HG03565 (cell line): ENCODE results near the gene HTT.
"Not testable (repeated sequence)": the region's sequence is repeated elsewhere in the genome, so short reads cannot be mapped to it uniquely, and the experiment has no call there.

ENCODE experiments used
- ATAC-seq: cut with Tn5 transposase; IDR thresholded peaks from one replicate; pipeline ENCODE4 v1.9.1; 2021; ENCODE audit warnings: mild to moderate bottlenecking, moderate library complexity; ENCODE audit not compliant: unreplicated experiment

HTT gene

GRCh38 chr4:3118312-3118711 lies 43.8 kb downstream of the HTT start:
- ATAC-seq: no peak

GRCh38 chr4:3119464-3119863 lies 45.0 kb downstream of the HTT start:
- ATAC-seq: no peak

- ATAC-seq: no peak
Measured at GRCh38 chr4:3121110-3121509, 46.6 kb downstream of the HTT start.

- no peak for ATAC-seq
Measured at GRCh38 chr4:3121596-3121995, 47.1 kb downstream of the HTT start.

GRCh38 chr4:3122081-3122563 lies 47.6 kb downstream of the HTT start:
- ATAC-seq: no peak

DNA sequence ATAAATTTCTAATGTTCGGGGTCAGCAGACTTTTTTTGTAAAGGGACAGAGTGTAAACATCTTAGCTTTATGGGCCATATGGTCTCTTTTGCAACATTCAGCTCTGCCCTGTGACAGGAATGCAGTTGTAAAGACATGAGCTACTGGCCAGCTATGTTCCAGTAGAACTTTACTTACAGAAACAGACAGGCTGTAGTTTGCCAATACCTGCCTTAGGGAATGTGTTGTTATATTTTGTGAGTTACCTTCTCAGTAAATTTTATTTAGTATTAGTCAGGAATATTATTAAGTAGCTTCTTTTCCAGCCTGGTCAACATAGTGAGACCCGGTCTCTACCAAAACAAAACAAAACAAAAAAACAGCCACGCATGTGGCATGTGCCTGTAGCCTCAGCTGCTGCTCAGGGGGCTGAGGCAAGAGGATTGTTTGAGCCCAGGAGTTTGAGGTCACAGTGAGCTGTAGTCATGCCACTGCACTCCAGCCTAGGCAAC lies 48.7 kb downstream of the HTT start:
- no peak for ATAC-seq

DNA sequence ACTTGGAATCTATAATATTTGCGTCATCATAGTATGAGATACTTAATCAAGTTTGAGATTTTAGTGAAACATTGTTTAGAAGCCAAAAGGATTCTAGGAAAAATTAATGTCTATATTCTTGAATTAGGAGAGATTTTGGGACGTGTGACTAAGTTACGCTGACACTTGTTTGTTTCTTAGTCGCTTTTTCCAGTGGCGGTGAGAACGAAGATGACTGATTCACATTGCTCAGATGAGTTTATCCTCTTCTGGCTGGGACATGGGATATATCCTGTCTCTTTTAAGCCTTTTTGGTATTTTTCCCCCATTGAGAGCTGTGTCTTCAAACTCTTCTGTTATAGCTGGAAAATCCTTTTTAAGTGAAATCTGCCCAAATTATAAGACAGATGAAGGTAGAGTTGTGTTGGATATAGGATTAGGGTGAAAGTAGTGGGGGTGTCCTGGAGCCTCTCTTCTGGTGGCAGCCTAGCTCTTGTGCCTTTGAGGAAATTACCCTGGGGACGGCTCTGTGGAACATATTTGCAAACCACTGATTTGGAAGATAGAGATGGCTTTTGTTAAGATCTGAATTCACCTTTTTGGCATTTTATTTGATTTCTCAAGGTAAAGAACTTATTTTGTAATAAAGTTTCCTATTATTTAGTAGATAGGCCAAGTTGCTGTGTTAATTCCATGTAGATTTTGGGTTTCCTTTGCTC lies 49.7 kb downstream of the HTT start:
- no peak for ATAC-seq

DNA sequence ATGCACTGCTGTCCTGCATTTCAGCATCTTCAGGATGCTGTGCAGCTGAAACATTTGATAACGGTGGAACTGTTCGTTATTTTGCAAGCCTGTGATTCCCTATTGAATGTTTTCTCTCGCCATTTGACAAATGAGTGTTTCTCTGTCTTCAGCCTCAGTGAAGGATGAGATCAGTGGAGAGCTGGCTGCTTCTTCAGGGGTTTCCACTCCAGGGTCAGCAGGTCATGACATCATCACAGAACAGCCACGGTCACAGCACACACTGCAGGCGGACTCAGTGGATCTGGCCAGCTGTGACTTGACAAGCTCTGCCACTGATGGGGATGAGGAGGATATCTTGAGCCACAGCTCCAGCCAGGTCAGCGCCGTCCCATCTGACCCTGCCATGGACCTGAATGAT lies 52.6 kb downstream of the HTT start:
- no peak for ATAC-seq

DNA sequence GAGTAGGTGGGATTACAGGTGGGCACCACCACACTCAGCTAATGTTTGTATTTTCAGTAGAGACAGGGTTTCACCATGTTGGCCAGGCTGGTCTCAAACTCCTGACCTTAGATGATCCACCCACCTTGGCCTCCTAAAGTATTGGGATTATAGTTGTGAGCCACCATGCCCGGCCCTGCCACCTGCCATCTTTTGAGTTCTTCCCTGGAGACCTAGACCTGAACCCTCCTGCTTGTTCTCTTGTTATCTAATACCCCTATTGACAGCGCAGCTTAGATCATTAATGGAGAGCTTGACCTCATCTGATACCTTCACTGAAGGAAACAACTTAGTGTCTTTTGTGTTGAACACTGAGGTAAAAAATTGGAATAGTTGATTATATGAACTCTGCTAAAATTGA lies 53.6 kb downstream of the HTT start:
- ATAC-seq: no peak

DNA sequence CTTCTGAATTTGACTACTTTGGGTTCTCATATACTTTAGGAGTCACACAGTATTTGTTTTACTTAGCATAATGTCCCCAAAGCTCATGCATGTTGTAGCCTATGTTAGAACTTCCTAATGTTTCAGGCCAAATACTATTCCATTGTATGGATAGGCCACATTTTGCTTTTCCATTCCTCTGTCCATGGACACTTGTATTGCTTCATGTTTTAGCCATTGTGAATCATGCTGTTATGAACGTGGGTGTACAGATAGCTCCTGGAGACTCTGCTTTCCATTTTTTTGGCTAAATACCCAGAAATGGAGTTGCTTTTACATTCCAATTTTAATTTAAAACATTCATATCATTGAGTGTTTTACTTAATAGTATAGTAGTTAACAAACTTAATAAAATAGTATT lies 54.5 kb downstream of the HTT start:
- ATAC-seq: no peak

GRCh38 chr4:3130201-3130600 lies 55.7 kb downstream of the HTT start:
- ATAC-seq: no peak

- ATAC-seq: no peak
Measured at GRCh38 chr4:3130826-3131225, 56.3 kb downstream of the HTT start.

DNA sequence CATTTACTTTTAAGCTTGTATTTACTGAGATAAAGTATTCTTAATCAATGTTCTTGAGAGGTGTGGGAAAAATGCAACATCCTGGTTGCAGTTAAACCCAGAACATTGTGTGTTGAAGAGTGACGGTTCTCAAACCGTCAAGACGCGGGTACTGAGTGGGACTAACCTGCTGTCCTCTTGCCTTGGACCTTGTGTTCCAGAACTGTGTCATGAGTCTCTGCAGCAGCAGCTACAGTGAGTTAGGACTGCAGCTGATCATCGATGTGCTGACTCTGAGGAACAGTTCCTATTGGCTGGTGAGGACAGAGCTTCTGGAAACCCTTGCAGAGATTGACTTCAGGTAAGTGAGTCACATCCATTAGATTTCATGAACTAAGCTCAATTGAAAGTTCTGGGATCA lies 59.7 kb downstream of the HTT start:
- no peak for ATAC-seq

GRCh38 chr4:3135155-3136011 lies 60.9 kb downstream of the HTT start:
- no peak for ATAC-seq

- no peak for ATAC-seq
Measured at GRCh38 chr4:3136454-3136853, 62.0 kb downstream of the HTT start.

DNA sequence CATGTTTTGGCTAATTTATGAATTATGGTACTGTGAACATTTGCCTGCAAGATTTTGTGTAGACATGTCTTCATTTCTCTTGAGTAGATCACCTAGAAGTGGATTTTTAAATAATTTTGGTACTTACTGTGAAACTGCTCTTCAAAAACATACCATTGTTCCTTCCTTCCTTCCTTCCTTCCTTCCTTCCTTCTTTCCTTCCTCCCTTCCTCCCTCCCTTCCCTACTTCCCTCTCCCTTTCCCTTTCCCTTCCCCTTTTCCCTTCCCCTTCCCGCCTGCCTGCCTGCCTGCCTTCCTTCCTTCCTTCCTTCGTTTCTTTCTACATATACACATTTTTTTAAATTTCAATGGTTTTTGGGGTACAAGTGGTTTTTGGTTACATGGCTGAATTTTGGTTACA lies 63.4 kb downstream of the HTT start:
- ATAC-seq: no peak

DNA sequence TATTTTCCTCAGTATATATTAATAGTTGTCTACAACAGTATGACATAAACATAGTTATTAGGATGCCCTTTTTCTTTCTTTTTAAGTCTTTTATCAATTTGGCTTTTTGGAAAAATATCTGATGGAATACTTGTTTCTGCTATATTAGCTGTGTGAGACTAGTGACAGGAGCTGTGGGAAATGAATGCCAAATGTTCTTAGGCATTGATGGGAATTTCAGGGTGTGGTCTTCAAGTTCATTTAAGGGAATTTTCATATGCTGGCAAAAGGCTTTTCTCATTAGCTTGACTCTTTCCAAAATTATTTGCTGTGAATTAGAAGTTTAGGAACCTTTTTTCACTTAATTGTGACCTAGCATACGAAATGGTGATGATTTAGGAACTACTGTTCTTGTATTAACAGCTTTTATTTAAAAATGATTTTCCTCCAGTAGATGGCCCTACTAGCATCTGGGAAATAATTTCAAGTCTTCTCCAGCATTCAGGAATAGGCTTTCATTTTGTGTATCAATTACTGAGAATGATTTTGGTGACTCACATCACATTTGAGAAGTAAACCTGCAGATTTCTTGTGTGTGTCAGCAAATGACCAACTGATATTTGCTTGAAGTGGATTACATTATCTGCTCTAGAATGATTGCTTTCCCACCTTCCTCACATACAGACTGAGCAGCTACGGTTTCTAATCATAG lies 70.9 kb downstream of the HTT start:
- ATAC-seq: no peak

DNA sequence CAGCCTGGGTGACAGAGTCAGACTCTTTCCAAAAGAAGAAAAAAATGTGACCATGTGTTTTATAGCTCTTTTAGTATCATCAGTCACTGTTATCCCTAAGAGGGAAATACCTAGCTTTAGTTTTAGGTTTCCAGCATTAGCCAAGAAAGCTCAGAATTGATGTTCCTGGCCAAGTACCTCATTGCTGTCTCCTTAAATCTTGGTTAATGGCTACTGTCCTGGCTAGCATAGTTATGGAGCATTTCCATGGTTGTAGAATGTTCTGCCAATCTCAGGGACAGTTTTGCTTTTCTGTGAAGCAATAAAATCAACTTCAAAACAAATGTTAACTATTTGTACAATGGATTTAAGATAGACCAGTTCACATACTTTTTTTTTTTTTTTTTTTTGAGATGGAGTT lies 74.4 kb downstream of the HTT start:
- ATAC-seq: no peak

- not testable (repeated sequence) for ATAC-seq
Measured at GRCh38 chr4:3151238-3151637, 76.8 kb downstream of the HTT start.

DNA sequence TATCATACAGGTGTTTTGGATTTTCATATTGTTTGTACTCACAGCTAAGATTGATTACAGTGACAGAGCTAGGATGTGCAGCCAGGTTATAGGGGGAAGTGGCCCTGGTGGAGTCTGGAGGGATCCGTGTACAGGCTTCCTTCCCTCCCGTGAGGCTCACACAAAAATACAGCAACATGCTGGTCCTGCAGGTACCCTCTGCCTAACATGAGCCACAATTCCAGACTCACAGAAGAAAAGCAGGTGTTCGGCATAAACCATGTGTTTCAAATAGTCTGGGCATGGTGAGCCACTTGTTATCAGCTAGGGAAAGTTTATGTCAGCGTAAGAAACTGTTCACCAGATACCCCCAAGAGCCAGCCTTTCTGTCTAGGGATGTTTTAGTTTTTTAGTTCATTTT lies 82.9 kb downstream of the HTT start:
- ATAC-seq: no peak

DNA sequence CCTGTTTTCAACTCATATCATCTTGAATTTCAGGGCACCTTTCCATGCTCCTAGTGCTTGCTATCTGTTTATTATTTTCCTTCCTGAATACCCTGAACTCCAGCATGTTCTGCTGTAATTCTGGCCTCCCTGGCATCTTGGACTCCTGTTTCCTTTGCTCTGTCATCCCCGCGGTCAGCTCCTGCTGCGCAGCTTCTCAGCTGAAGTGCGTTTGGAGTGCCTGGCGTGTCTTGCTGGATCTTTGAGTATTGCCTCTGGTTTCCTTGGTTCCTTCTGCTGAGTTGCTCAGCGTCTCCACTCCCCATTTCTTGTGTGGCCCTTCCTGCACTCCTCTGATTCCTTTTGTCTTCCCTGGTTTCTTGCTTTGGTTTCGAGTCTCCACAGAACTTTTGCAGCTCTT lies 84.4 kb downstream of the HTT start:
- ATAC-seq: no peak

GRCh38 chr4:3160438-3160837 lies 86.0 kb downstream of the HTT start:
- ATAC-seq: no peak
